Testis (tissue), 3 donors: ENCODE measurements around the gene TFAP2E. TPM values are rescaled to one million over a fixed set of nuclear protein-coding genes. Genes with fewer than 3 reads are reported as not detected.

Source experiments
- DNase-seq: peaks from one replicate; pipeline ENCODE4 v3.0.0-alpha.2; 2019
- H3K27ac ChIP-seq, 2 donors: fragments of 200-600 bp; sonication (generic); one replicate each; pipeline ENCODE4 v1.5.1; 2019
- H3K27me3 ChIP-seq: fragments of 200-600 bp; sonication (generic); one replicate; pipeline ENCODE4 v1.5.1; 2019
- H3K36me3 ChIP-seq: fragments of 200-600 bp; sonication (generic); one replicate; pipeline ENCODE4 v1.5.1; 2017; ENCODE audit warnings: low read depth; ENCODE audit errors: missing control alignments
- H3K4me1 ChIP-seq: fragments of 200-600 bp; sonication (generic); one replicate; pipeline ENCODE4 v1.5.1; 2019
- H3K4me3 ChIP-seq, 2 donors: fragments of 200-600 bp; sonication (generic); one replicate each; pipeline ENCODE4 v1.5.1; 2017 to 2019
- H3K9me3 ChIP-seq: fragments of 200-600 bp; sonication (generic); one replicate; pipeline ENCODE4 v1.5.1; 2017
- CTCF ChIP-seq, 3 experiments: fragments of 450-650 bp in 2 of 3; fragments of 200-600 bp in 1 of 3; sonication (generic) in 1 of 3; IDR thresholded peaks; one replicate each; pipeline ENCODE4 v1.5.1; 2016 to 2019; ENCODE audit warnings: antibody characterized with exemption in 3 of 3, mild to moderate bottlenecking in 2 of 3, moderate library complexity in 1 of 3
- POLR2A ChIP-seq: fragments of 450-650 bp; IDR thresholded peaks from one replicate; pipeline ENCODE4 v1.6.1; 2017; ENCODE audit warnings: antibody characterized with exemption, mild to moderate bottlenecking, moderate library complexity
- WGBS, 2 donors: methylation state at CpG; one replicate each; pipeline ENCODE4 v1.1.5; 2018; 5-methylcytosine and 5-hydroxymethylcytosine counted together
- intact Hi-C: fragments of 100-400 bp; cut with DNase I; formaldehyde crosslinking; loops from one replicate; pipeline ENCODE4 v1.15.1; 2023; ENCODE audit warnings: low total_unique reads
- polyA plus RNA-seq: library from polyadenylated mRNA; stranded (reverse); fragments of 350-450 nt; fragmentation: Illumina TruSeq; extraction: RNeasy Lipid Tissue Mini Kit (QIAGEN cat#74804); gene quantifications from one replicate; pipeline ENCODE4 v1.2.3, GENCODE V29; 2014; ENCODE audit warnings: low read depth, low replicate concordance; ENCODE audit not compliant: insufficient read depth
- total RNA-seq, 2 donors: library from RNA; depleted of rRNA; stranded (reverse); fragments of >200 nt; gene quantifications; one replicate each; pipeline ENCODE4 v1.2.3, GENCODE V29; 2016

Gene TFAP2E
- total and polyA plus RNA-seq, 3 donors from 2014 or later, result 1.9 to 4.0 (median 1.9) TPM

GRCh38 chr1:35531368-35531767 is 41.7 kb upstream of the TFAP2E start:
- TF ChIP-seq CTCF (IDR thresholded peaks at IDR 0.05) (no peak), POLR2A (no peak)
- no peak for DNase-seq
- intact Hi-C loops, result no loop called here
- 78% methylated on average over 4 to 6 of the region's 6 CpGs for WGBS, 2 donors
- H3K36me3 ChIP-seq, result no peaks in the 10 kb centered on the region
- no peaks in the 10 kb centered on the region for H3K4me1 ChIP-seq
- H3K27me3 ChIP-seq, result no peaks in the 10 kb centered on the region
- H3K27ac ChIP-seq, result no peak overlapping the region
- no peaks in the 10 kb centered on the region for H3K9me3 ChIP-seq
- H3K4me3 ChIP-seq, result no peak overlapping the region

DNA sequence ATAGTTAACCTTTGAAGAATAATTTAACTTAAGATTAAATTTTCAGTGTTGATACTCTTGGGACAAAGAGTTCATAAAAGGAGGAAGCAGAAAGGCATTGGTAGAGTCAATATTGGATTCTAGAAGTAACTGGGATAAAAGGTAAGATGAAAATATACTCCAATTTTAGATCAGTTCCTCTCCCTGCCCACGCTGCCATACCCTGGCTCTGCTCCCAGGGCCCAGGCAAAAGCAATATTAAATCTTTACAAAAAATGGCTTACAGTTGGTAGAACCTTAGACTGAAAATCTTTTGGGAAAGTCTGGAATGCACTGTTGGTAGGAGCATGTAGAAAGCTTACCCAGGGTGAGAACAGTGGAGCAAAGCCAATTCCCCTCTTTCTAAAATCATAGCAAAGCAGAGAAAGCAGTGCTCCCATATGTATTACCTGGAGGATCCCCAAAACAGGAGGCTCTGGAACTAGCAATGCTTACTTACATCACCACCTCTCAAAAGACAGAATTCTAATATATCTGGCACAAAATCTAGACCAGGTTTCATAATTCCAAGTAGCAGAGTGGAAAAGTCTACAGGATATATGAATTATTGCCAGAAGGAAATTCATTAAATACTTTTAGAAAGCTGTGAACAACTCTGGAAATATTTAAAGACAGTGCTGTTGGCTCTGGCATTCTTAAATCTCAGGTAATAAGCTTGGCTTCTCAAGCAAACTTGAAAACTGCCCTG is 40.5 kb upstream of the TFAP2E start:
- no peak overlapping the region for H3K27ac ChIP-seq
- H3K9me3 ChIP-seq, result no peaks in the 10 kb centered on the region
- intact Hi-C loops, result no loop called here
- WGBS, 2 donors, result 75 to 89% methylated on average over 1 of the region's 1 CpG
- H3K4me3 ChIP-seq, result no peak overlapping the region
- no peak for DNase-seq
- no peaks in the 10 kb centered on the region for H3K36me3 ChIP-seq
- H3K4me1 ChIP-seq, result no peaks in the 10 kb centered on the region
- TF ChIP-seq CTCF (IDR thresholded peaks at IDR 0.05) (no peak), POLR2A (no peak)
- no peaks in the 10 kb centered on the region for H3K27me3 ChIP-seq

DNA sequence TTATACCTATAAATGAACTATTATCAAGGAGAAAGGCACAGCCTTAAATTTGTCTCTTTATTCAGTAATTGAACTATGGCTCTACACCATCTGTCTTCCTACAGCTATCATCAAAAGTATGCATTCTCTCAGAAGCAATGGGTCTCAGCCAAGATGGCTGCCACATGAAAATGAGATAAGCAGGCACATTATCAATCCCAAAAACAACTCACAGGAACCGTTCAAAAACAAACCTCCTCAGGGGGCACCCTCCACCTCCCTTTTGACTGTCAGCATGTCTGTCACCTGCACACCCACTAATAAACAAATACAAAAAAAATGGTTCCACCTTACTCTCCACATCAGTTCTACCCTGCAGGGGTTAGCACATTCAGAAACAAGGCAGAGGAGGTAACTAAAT is 39.5 kb upstream of the TFAP2E start:
- no peak for DNase-seq
- Histone ChIP-seq H3K27ac (no peak overlapping the region), H3K4me3 (no peak overlapping the region), H3K36me3 (no peaks in the 10 kb centered on the region), H3K27me3 (no peaks in the 10 kb centered on the region), H3K4me1 (no peaks in the 10 kb centered on the region), H3K9me3 (no peaks in the 10 kb centered on the region)
- 11 to 49% methylated on average over 1 of the region's 1 CpG for WGBS, 2 donors
- intact Hi-C loops, result no loop called here
- TF ChIP-seq CTCF (IDR thresholded peaks at IDR 0.05) (no peak), POLR2A (no peak)

GRCh38 chr1:35535243-35535642 is 37.9 kb upstream of the TFAP2E start:
- Histone ChIP-seq H3K4me3 (no peak overlapping the region), H3K9me3 (no peaks in the 10 kb centered on the region), H3K4me1 (peaks cover 8% of the 10 kb centered on the region), H3K36me3 (no peaks in the 10 kb centered on the region), H3K27me3 (no peaks in the 10 kb centered on the region), H3K27ac (no peak overlapping the region)
- no peak for TF ChIP-seq CTCF (IDR thresholded peaks at IDR 0.05)
- TF ChIP-seq POLR2A, result no peak
- intact Hi-C loops, result no loop called here
- no peak for DNase-seq

- intact Hi-C loops, result no loop called here
- Histone ChIP-seq H3K9me3 (no peaks in the 10 kb centered on the region), H3K36me3 (no peaks in the 10 kb centered on the region), H3K4me3 (no peak overlapping the region), H3K27ac (no peak overlapping the region), H3K27me3 (no peaks in the 10 kb centered on the region), H3K4me1 (peaks cover 9% of the 10 kb centered on the region)
- DNase-seq, result no peak
- no peak for TF ChIP-seq POLR2A
- 86 to 90% methylated on average over 2 of the region's 2 CpGs for WGBS, 2 donors
These were observed 36.5 kb upstream of the TFAP2E start for GRCh38 chr1:35536556-35537162.
